ENCODE measurements around the gene SUCLG2. TPM values are rescaled to one million over a fixed set of nuclear protein-coding genes. Genes with fewer than 3 reads are reported as not detected.

The SUCLG2 gene
- total RNA-seq, 1 experiment from 2014 or later, result 59.4 TPM

DNA sequence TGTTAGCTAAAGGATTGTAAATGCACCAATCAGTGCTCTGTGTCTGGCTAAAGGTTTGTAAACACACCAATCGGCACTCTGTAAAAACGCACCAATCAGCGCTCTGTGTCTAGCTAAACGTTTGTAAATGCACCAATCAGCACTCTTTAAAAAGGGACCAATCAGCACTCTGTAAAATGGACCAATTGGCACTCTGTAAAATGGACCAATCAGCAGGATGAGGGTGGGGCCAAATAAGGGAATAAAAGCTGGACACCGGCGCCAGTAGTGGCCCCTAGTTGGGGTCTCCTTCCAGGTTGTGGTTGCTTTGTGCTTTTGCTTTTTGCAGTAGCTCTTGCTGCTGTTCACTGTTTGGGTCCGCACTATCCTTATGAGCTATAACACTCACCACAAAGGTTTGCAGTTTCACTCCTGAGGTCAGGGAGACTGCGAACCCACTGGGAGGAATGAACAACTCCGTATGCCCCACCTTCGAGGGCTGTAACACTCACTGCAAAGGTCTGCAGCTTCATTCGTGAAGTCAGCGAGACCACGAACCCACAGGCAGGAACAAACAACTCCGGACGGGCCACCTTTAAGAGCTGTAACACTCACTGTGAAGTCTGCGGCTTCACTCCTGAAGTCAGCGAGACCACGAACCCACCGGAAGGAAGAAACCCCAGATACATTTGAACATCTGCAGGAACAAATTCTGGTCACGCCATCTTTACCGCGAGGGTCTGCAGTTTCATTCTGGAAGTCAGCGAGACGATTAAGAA is 1.1 kb upstream of the SUCLG2 start:
- Histone ChIP-seq H3K27ac (no peak overlapping the region), H3F3A (ENCODE audit: insufficient read depth, low read depth) (no peaks in the 10 kb centered on the region), H4K20me1 (ENCODE audit: insufficient read depth) (no peaks in the 10 kb centered on the region), H3K36me3 (ENCODE audit: low read depth) (no peaks in the 10 kb centered on the region), H3K9me3 (ENCODE audit: insufficient read depth, low read depth) (no peaks in the 10 kb centered on the region), H2AFZ (peak overlapping the region; percentile 95), H3K4me1 (replicated peaks; ENCODE audit: insufficient read depth) (no peaks in the 10 kb centered on the region), H3K4me3 (peak overlapping the region; percentile 86), H3K4me2 (peak overlapping the region; percentile 88), H3K27me3 (ENCODE audit: insufficient read depth, low read depth) (no peaks in the 10 kb centered on the region), H3K79me2 (ENCODE audit: low read depth) (peaks cover 12% of the 10 kb centered on the region; the same call in 1 of the 2 replicates), H3K9me2 (ENCODE audit: insufficient read depth) (no peaks in the 10 kb centered on the region)
- BruUV-seq (replicated peaks), result no TSS peak
- ChIA-PET POLR2A (ENCODE audit: unreplicated experiment) (interaction anchor here (0.7 kb wide), 1 partner anchor 15 kb away, joined by 4 read pairs; no protein-coding TSS in a partner anchor), CTCF (no interaction called here)
- intact Hi-C loops (cut with micrococcal nuclease; ENCODE audit: unreplicated experiment), result no loop called here
- DNase-seq, result no peak
- no peak for TF ChIP-seq EZH2 (IDR thresholded peaks at IDR 0.05; ENCODE audit: low read depth)
- TF ChIP-seq, protein P1, sequence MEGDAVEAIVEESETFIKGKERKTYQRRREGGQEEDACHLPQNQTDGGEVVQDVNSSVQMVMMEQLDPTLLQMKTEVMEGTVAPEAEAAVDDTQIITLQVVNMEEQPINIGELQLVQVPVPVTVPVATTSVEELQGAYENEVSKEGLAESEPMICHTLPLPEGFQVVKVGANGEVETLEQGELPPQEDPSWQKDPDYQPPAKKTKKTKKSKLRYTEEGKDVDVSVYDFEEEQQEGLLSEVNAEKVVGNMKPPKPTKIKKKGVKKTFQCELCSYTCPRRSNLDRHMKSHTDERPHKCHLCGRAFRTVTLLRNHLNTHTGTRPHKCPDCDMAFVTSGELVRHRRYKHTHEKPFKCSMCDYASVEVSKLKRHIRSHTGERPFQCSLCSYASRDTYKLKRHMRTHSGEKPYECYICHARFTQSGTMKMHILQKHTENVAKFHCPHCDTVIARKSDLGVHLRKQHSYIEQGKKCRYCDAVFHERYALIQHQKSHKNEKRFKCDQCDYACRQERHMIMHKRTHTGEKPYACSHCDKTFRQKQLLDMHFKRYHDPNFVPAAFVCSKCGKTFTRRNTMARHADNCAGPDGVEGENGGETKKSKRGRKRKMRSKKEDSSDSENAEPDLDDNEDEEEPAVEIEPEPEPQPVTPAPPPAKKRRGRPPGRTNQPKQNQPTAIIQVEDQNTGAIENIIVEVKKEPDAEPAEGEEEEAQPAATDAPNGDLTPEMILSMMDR (conservative IDR thresholded peaks at IDR 0.05), result no peak

DNA sequence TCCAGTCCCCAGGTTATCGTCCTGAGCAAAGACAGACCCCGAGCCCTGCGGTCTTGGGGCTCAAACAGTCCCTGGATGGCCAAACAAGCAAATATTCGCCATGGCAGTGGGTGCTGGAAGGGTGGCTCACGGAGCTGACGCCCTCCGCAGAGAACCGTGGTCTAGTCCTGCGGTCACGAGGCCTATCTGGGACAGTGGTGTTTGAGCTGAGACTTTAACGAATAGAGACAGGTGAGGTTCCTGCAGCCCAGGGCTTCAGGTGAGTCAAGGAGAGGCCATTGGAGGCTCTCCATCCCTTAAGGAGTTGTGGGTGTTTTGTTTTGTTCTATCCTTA is 399 bp upstream of the SUCLG2 start:
- DNase-seq, result no peak
- Histone ChIP-seq H3K9me3 (ENCODE audit: insufficient read depth, low read depth) (no peaks in the 10 kb centered on the region), H3K79me2 (ENCODE audit: low read depth) (peaks cover 12% of the 10 kb centered on the region; the same call in 1 of the 2 replicates), H2AFZ (peak overlapping the region; percentile 95), H3K9me2 (ENCODE audit: insufficient read depth) (no peaks in the 10 kb centered on the region), H3K4me1 (replicated peaks; ENCODE audit: insufficient read depth) (no peaks in the 10 kb centered on the region), H4K20me1 (ENCODE audit: insufficient read depth) (no peaks in the 10 kb centered on the region), H3K4me3 (peak overlapping the region; percentile 86), H3F3A (ENCODE audit: insufficient read depth, low read depth) (no peaks in the 10 kb centered on the region), H3K27me3 (ENCODE audit: insufficient read depth, low read depth) (no peaks in the 10 kb centered on the region), H3K36me3 (ENCODE audit: low read depth) (no peaks in the 10 kb centered on the region), H3K27ac (peak overlapping the region; percentile 74; the same call in 1 of the 2 replicates), H3K4me2 (peak overlapping the region; percentile 88)
- no TSS peak for BruUV-seq (replicated peaks)
- ChIA-PET CTCF (interaction anchor here (0.6 kb wide), 1 partner anchor 19 kb away, joined by 7 read pairs; no protein-coding TSS in a partner anchor), POLR2A (ENCODE audit: unreplicated experiment) (interaction anchor here (0.5 to 0.7 kb wide), 2 partner anchors 16 to 21 kb away, joined by 4 to 5 read pairs; no protein-coding TSS in a partner anchor)
- TF ChIP-seq EZH2 (IDR thresholded peaks at IDR 0.05; ENCODE audit: low read depth), result no peak
- TF ChIP-seq, protein P1 (conservative IDR thresholded peaks at IDR 0.05), result no peak
- intact Hi-C loops (cut with micrococcal nuclease; ENCODE audit: unreplicated experiment), result no loop called here

DNA sequence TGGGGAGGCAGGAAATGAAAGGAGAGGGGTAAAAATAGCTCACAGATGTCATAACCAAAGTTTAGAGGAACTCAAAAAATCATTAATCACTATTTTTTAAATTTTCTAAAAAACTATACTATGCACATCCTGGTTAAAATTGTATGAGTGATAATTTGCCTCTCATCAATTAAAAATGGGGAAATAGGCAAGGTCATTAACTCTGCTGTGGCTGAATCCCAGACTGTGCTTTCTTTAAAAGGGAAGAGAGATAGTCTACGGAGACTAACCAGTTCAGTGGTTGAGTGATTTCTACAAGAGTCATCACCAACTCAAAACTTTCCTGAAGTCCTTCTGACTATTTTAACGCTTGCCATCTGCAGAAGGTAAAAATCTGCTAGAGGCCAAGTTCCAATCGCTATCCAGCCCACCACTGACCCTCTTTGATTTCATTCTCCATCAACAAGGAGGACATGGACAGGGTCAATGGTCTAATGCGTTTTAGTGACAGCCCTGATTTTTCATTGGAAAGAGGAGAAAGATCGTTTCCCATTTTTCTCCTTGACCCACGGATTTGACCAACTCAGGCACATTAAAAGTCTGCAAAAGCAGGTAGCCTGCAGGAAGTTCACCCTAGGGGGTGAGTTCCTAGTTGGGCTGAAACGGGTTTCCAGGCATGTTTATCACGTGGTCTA is 850 bp downstream of the SUCLG2 start:
- POLR2A ChIA-PET (ENCODE audit: unreplicated experiment), result interaction anchor here (0.7 kb wide), 1 partner anchor 8 kb away, joined by 3 read pairs; no protein-coding TSS in a partner anchor
- TF ChIP-seq EZH2 (IDR thresholded peaks at IDR 0.05; ENCODE audit: low read depth), result no peak
- TF ChIP-seq, protein P1 (conservative IDR thresholded peaks at IDR 0.05), result no peak
- no peaks in the 10 kb centered on the region for H3K9me2 ChIP-seq (ENCODE audit: insufficient read depth)
- peaks cover 12% of the 10 kb centered on the region; the same call in 1 of the 2 replicates for H3K79me2 ChIP-seq (ENCODE audit: low read depth)
- no peaks in the 10 kb centered on the region for H3K4me1 ChIP-seq (replicated peaks; ENCODE audit: insufficient read depth)
- no peaks in the 10 kb centered on the region for H3K9me3 ChIP-seq (ENCODE audit: insufficient read depth, low read depth)
- BruUV-seq (replicated peaks), result TSS peak; percentile 53
- no peaks in the 10 kb centered on the region for H3F3A ChIP-seq (ENCODE audit: insufficient read depth, low read depth)
- no peaks in the 10 kb centered on the region for H3K36me3 ChIP-seq (ENCODE audit: low read depth)
- H3K27ac ChIP-seq, result peak overlapping the region; percentile 74
- CTCF ChIA-PET, result no interaction called here
- DNase-seq, result no peak
- peak overlapping the region; percentile 95 for H2AFZ ChIP-seq
- intact Hi-C loops (cut with micrococcal nuclease; ENCODE audit: unreplicated experiment), result no loop called here
- no peaks in the 10 kb centered on the region for H4K20me1 ChIP-seq (ENCODE audit: insufficient read depth)
- peak overlapping the region; percentile 86 for H3K4me3 ChIP-seq
- no peaks in the 10 kb centered on the region for H3K27me3 ChIP-seq (ENCODE audit: insufficient read depth, low read depth)
- peak overlapping the region; percentile 88 for H3K4me2 ChIP-seq
